Body of pancreas (tissue), 4 donors: ENCODE data around the gene ARFGEF2. TPM values are rescaled to one million over a fixed set of nuclear protein-coding genes. Genes with fewer than 3 reads are reported as not detected.
"Not testable (repeated sequence)": the region's sequence is repeated elsewhere in the genome, so short reads cannot be mapped to it uniquely, and the experiment has no call there.

Experiments
- ATAC-seq: fragments of 150-250 bp; one replicate; pipeline ENCODE4 v1.9.1; 2016
- DNase-seq, 4 donors: peaks; one replicate each; pipeline ENCODE4 v3.0.0-alpha.2; 2019
- H3K27ac ChIP-seq, 4 donors: fragments of 200-600 bp; sonication (generic); 1 replicate in 3 of 4; 2 replicates in 1 of 4; pipeline versions ENCODE4 v1.5.1 to v1.6.1; 2016 to 2019; ENCODE audit warnings: mild to moderate bottlenecking in 1 of 4, mixed read lengths in 1 of 4, moderate library complexity in 1 of 4
- H3K27me3 ChIP-seq, 2 donors: fragments of 200-600 bp; sonication (generic); one replicate each; pipeline ENCODE4 v1.6.0; 2016; ENCODE audit warnings: mild to moderate bottlenecking in 1 of 2
- H3K36me3 ChIP-seq, 2 donors: fragments of 200-600 bp; sonication (generic); replicated peaks in 1 of 2; 2 replicates each; pipeline ENCODE4 v1.5.1; 2016; ENCODE audit warnings: low read depth in 2 of 2; ENCODE audit not compliant: insufficient read depth in 1 of 2
- H3K4me1 ChIP-seq: fragments of 200-600 bp; sonication (generic); one replicate; pipeline ENCODE4 v1.6.0; 2016
- H3K4me3 ChIP-seq, 2 donors: fragments of 200-600 bp; sonication (generic); 1 replicate in 1 of 2; 2 replicates in 1 of 2; pipeline ENCODE4 v1.5.1; 2016 to 2019
- H3K9me3 ChIP-seq, 3 donors: fragments of 200-600 bp; sonication (generic); 1 replicate in 2 of 3; 2 replicates in 1 of 3; pipeline ENCODE4 v1.5.1; 2016
- POLR2A ChIP-seq, 3 donors: fragments of 450-650 bp; IDR thresholded peaks; one replicate each; pipeline ENCODE4 v1.6.1; 2016; ENCODE audit warnings: antibody characterized with exemption in 3 of 3, mild to moderate bottlenecking in 2 of 3
- WGBS, 2 donors: methylation state at CpG; one replicate each; pipeline ENCODE4 v1.1.5; 2017; 5-methylcytosine and 5-hydroxymethylcytosine counted together
- intact Hi-C: fragments of 100-400 bp; cut with DNase I; formaldehyde crosslinking; loops from one replicate; pipeline ENCODE4 v1.15.1; 2023
- total RNA-seq, 2 donors: library from RNA; depleted of rRNA; stranded (reverse); fragments of >200 nt; gene quantifications; one replicate each; pipeline ENCODE4 v1.1.0, GENCODE V29; 2016
- TF ChIP-seq, protein P1 (sequence below), 7 experiments: fragments of 450-650 bp in 4 of 7; fragments of 200-600 bp in 3 of 7; sonication (generic) in 3 of 7; IDR thresholded peaks; one replicate each; pipeline ENCODE4 v1.5.1; 2016 to 2019; ENCODE audit warnings: antibody characterized with exemption in 7 of 7

Gene ARFGEF2
- total RNA-seq, 2 donors from 2014 or later: 17.5 to 26.5 TPM

DNA sequence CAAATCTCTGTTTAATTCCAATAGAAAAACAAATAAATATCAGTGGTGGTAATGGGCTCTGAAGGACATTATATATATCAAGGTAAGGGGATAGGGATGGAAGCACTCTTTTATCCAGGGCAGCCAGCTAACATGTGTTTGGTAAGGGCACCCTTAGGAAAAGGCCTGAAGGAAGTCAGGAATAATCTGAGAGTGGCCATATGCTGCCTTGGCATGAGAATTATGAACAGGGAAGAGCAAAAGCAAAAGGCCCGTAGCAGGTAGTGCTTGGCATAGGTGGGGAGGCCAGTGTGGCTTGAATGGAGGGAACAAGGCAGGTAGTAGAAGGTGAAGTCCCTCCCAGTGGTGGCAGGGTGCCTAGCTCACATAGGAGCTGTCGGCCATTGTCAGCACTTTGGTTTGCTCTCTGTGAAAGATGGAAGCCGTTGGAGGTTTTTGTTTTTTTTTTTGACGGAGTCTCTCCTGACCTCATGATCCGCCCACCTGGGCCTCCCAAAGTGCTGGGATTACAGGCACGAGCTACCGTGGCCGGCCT lies 85.0 kb downstream of the ARFGEF2 start:
- intact Hi-C loops: no loop called here
- no peak overlapping the region for H3K4me3 ChIP-seq
- peaks cover 45% of the 10 kb centered on the region for H3K4me1 ChIP-seq
- ATAC-seq (no peak), DNase-seq (peak in 3 of 4 donors; percentile 17 to 33 (median 19))
- peaks cover 0 to 2% of the 10 kb centered on the region in 2 donors for H3K36me3 ChIP-seq
- TF ChIP-seq, protein P1, sequence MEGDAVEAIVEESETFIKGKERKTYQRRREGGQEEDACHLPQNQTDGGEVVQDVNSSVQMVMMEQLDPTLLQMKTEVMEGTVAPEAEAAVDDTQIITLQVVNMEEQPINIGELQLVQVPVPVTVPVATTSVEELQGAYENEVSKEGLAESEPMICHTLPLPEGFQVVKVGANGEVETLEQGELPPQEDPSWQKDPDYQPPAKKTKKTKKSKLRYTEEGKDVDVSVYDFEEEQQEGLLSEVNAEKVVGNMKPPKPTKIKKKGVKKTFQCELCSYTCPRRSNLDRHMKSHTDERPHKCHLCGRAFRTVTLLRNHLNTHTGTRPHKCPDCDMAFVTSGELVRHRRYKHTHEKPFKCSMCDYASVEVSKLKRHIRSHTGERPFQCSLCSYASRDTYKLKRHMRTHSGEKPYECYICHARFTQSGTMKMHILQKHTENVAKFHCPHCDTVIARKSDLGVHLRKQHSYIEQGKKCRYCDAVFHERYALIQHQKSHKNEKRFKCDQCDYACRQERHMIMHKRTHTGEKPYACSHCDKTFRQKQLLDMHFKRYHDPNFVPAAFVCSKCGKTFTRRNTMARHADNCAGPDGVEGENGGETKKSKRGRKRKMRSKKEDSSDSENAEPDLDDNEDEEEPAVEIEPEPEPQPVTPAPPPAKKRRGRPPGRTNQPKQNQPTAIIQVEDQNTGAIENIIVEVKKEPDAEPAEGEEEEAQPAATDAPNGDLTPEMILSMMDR (IDR thresholded peaks at IDR 0.05): no peak
- no peak for TF ChIP-seq POLR2A (IDR thresholded peaks at IDR 0.05)
- H3K27ac ChIP-seq: peak overlapping the region in 2 of 4 donors; percentile 50 to 71
- WGBS, 2 donors: 65 to 68% methylated on average over 8 of the region's 8 CpGs
- H3K9me3 ChIP-seq: no peaks in the 10 kb centered on the region
- no peaks in the 10 kb centered on the region for H3K27me3 ChIP-seq

DNA sequence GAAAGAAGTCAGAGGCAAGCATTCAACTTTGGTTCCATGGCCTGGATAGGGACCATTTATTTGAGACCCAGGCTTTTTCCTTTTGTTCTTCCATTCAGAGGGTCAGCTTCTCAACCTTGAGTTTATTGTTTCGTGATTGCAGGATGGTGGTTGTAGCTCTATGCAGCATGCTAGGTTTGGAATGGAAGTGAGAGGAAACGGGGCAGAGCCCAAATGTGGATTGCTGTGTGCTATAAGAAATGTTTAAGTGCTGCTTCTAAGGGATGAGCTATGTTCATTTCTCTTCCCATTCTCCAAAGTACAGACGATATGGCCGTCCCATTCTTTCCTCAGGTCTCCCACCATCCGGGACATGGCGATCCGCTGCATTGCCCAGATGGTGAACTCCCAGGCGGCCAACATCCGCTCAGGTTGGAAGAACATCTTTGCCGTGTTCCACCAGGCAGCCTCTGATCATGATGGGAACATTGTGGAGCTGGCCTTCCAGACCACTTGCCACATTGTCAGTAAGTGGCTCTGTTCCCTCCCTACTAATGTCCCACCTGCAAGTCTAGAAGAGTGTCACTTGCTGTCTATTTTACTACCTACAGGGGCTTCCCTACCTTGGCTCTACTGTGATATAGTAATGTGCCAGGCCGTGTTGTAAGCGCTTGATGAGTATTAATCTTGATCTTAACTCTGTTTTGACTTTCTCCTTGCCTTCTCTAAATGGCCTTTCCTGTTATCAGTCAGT lies 88.6 kb downstream of the ARFGEF2 start:
- intact Hi-C loops: no loop called here
- peaks cover 45% of the 10 kb centered on the region for H3K4me1 ChIP-seq
- DNase-seq (peak in 1 of 4 donors; percentile 25), ATAC-seq (no peak)
- 75 to 76% methylated on average over 12 of the region's 12 CpGs for whole genome bisulfite sequencing, 2 donors
- H3K36me3 ChIP-seq: peaks cover 5 to 19% of the 10 kb centered on the region in 2 donors
- TF ChIP-seq, protein P1 (IDR thresholded peaks at IDR 0.05): no peak
- TF ChIP-seq POLR2A (IDR thresholded peaks at IDR 0.05): no peak
- H3K27me3 ChIP-seq: no peaks in the 10 kb centered on the region
- H3K4me3 ChIP-seq: no peak overlapping the region
- no peaks in the 10 kb centered on the region for H3K9me3 ChIP-seq
- H3K27ac ChIP-seq: peak overlapping the region; percentile 48 to 76 (median 62)

DNA sequence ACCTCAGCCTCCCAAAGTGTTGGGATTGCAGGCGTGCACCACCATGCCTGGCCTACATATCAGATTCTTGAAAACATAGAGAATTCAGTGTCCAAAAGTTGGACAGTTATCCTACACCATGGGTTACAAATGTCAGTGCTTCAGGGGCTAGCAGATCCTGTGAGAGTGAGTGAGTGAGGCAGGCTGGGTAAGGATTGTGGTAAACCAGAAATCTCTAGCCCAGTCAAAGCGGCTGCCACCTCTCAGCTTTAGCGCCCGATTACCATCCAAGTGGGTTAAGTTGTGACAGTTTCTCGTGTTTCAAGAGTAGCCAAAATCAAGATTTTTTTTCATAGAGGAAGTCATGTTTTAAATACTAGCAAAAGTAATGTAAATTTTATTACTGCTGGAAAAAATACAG lies 102.7 kb downstream of the ARFGEF2 start:
- no peak for TF ChIP-seq POLR2A (IDR thresholded peaks at IDR 0.05)
- TF ChIP-seq, protein P1 (IDR thresholded peaks at IDR 0.05): no peak
- H3K4me1 ChIP-seq: no peaks in the 10 kb centered on the region
- WGBS, 2 donors: 93 to 99% methylated on average over 5 of the region's 5 CpGs
- ATAC-seq: no peak
- H3K4me3 ChIP-seq: no peak overlapping the region
- H3K9me3 ChIP-seq: no peaks in the 10 kb centered on the region
- H3K27me3 ChIP-seq: no peaks in the 10 kb centered on the region
- no peak for DNase-seq
- H3K27ac ChIP-seq: no peak overlapping the region
- H3K36me3 ChIP-seq: peaks cover 8 to 45% of the 10 kb centered on the region in 2 donors
- intact Hi-C loops: no loop called here

DNA sequence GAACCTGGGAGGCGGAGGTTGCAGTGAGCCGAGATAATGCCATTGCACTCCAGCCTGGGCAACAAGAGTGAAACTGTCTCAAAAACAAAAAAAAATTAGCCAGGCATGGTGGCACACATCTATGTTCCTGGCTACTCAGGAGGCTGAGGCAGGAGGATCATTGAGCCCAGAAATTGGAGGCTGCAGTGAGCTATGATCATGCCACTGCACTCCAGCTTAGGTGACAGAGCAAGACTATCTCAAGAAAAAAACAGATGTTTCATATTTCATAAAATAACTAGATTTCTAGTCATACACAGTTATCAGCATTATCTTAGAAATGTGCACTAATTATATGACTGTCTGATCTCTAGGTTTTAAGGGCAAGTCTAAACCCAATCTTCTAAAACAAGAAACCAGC lies 106.7 kb downstream of the ARFGEF2 start:
- ATAC-seq, H3K27me3 ChIP-seq, H3K27ac ChIP-seq, intact Hi-C loops, H3K9me3 ChIP-seq, H3K4me3 ChIP-seq, DNase-seq, H3K4me1 ChIP-seq: not testable (repeated sequence)
- H3K36me3 ChIP-seq: peaks cover 8 to 46% of the 10 kb centered on the region in 2 donors
- 92% methylated on average over 2 of the region's 2 CpGs for whole genome bisulfite sequencing, 2 donors

DNA sequence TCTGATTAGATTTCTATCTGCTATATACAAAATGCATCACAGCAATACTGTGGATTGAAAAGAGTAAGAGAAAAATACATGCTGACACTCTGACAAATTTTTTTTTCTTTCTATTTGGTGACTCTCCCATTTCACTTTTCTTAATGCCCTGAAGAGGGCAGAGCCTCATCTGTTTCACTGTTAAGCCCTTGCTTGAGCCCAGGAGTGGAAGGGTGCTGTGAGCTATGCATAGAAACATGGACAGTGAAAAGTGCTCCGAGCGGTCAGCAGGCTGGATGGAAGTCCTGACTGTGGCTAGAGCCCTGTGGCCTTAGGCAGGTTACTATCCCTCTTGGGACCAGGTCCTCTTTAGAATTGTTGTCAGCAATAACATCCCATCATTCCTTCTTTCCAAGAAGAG lies 107.2 kb downstream of the ARFGEF2 start:
- H3K36me3 ChIP-seq: peaks cover 8 to 49% of the 10 kb centered on the region in 2 donors
- TF ChIP-seq, protein P1 (IDR thresholded peaks at IDR 0.05): peak in 3 of 7 experiments; percentile 3 to 15 (median 12)
- TF ChIP-seq POLR2A (IDR thresholded peaks at IDR 0.05): no peak
- intact Hi-C loops: no loop called here
- H3K9me3 ChIP-seq: no peaks in the 10 kb centered on the region
- no peaks in the 10 kb centered on the region for H3K27me3 ChIP-seq
- H3K4me1 ChIP-seq: no peaks in the 10 kb centered on the region
- DNase-seq: no peak
- no peak overlapping the region for H3K4me3 ChIP-seq
- H3K27ac ChIP-seq: no peak overlapping the region
- WGBS, 2 donors: 77 to 80% methylated on average over 2 of the region's 2 CpGs
- ATAC-seq: no peak
